B cell (primary cell): ENCODE measurements around the gene LDB3. TPM values are rescaled to one million over a fixed set of nuclear protein-coding genes. Genes with fewer than 3 reads are reported as not detected.

ENCODE experiments used
- ATAC-seq: fragments of 200-7000 bp; cut with Tn5 transposase; one replicate; pipeline ENCODE4 v1.10.0; 2021; ENCODE audit warnings: low read depth, mild to moderate bottlenecking, moderate number of reproducible peaks, moderate library complexity
- CTCF ChIA-PET: fragments of 350-600 bp; sonication (Branson Sonifier 250); formaldehyde crosslinking; loops from one replicate; lab custom pipeline; 2021; ENCODE audit warnings: antibody characterized with exemption, inconsistent platforms; lab: Charles Lee
- POLR2A ChIA-PET: fragments of 350-600 bp; sonication (Branson Sonifier 250); formaldehyde crosslinking; loops from one replicate; lab custom pipeline; 2021; ENCODE audit warnings: antibody characterized with exemption; lab: Charles Lee
- DNase-seq: peaks from one replicate; pipeline ENCODE4 v3.0.0; 2013
- H2AFZ ChIP-seq: 2 replicates; pipeline ENCODE4 v1.6.1; 2012; ENCODE audit warnings: mild to moderate bottlenecking, low read depth, low read length; ENCODE audit not compliant: insufficient read depth, poor library complexity, severe bottlenecking
- H3K27ac ChIP-seq, 2 donors: 1 replicate in 1 of 2; 2 replicates in 1 of 2; pipeline ENCODE4 v1.5.1; 2012 to 2013; ENCODE audit warnings: low read length in 2 of 2, mild to moderate bottlenecking in 2 of 2, moderate library complexity in 1 of 2
- H3K27me3 ChIP-seq, 4 experiments: fragments of 200-600 bp in 1 of 4; sonication (generic) in 1 of 4; replicated peaks in 1 of 4; 1 replicate in 2 of 4; 2 replicates in 2 of 4; pipeline versions ENCODE4 v1.6.1 to v1.7.0; 2013 to 2016; ENCODE audit warnings: low read length in 3 of 4, mild to moderate bottlenecking in 2 of 4, mixed read lengths in 1 of 4, moderate library complexity in 1 of 4; ENCODE audit not compliant: insufficient read depth in 4 of 4, control insufficient read depth in 3 of 4; ENCODE audit errors: control extremely low read depth in 1 of 4
- H3K36me3 ChIP-seq, 2 experiments: replicated peaks in 1 of 2; 1 replicate in 1 of 2; 2 replicates in 1 of 2; pipeline versions ENCODE4 v1.6.1 to v1.7.1; 2013; ENCODE audit warnings: low read length in 1 of 2; ENCODE audit not compliant: insufficient read depth in 2 of 2, control insufficient read depth in 1 of 2; ENCODE audit errors: control extremely low read depth in 1 of 2, extremely low read depth in 1 of 2
- H3K4me1 ChIP-seq, 2 donors: fragments of 200-600 bp in 1 of 2; sonication (generic) in 1 of 2; 1 replicate in 1 of 2; 2 replicates in 1 of 2; pipeline versions ENCODE4 v1.5.1 to v1.6.1; 2013 to 2017; ENCODE audit warnings: low read length in 2 of 2; ENCODE audit not compliant: control insufficient read depth in 2 of 2, insufficient read depth in 2 of 2
- H3K4me2 ChIP-seq: replicated peaks from 2 replicates; pipeline ENCODE3; 2012; ENCODE audit warnings: mild to moderate bottlenecking, low read depth, low read length; ENCODE audit not compliant: poor library complexity, severe bottlenecking
- H3K4me3 ChIP-seq, 5 experiments: fragments of 200-600 bp in 1 of 5; sonication (generic) in 1 of 5; 1 replicate in 3 of 5; 2 replicates in 2 of 5; pipeline versions ENCODE4 v1.5.1 to v1.7.0; 2011 to 2016; ENCODE audit warnings: low read length in 4 of 5, mild to moderate bottlenecking in 4 of 5, low read depth in 2 of 5, control low read depth in 1 of 5, moderate library complexity in 1 of 5; ENCODE audit not compliant: insufficient read depth in 1 of 5; ENCODE audit errors: control extremely low read depth in 1 of 5, extremely low read depth in 1 of 5
- H3K79me2 ChIP-seq: fragments of 200-600 bp; sonication (generic); one replicate; pipeline ENCODE4 v1.6.0; 2016; ENCODE audit warnings: low read length; ENCODE audit not compliant: control insufficient read depth, insufficient read depth
- H3K9ac ChIP-seq: fragments of 200-600 bp; sonication (generic); 2 replicates; pipeline ENCODE4 v1.6.1; 2017; ENCODE audit warnings: mild to moderate bottlenecking, low read length, moderate library complexity
- H3K9me3 ChIP-seq, 3 donors: one replicate each; pipeline versions ENCODE4 v1.6.1 to v1.7.1; 2013; ENCODE audit warnings: low read length in 2 of 3; ENCODE audit not compliant: control insufficient read depth in 2 of 3, insufficient read depth in 1 of 3; ENCODE audit errors: control extremely low read depth in 1 of 3
- H4K20me1 ChIP-seq: 2 replicates; pipeline ENCODE4 v1.6.0; 2012; ENCODE audit warnings: mild to moderate bottlenecking, low read length; ENCODE audit not compliant: insufficient read depth, control insufficient read depth, poor library complexity, severe bottlenecking
- H3K27ac Mint-ChIP-seq: one replicate; pipeline ENCODE4 v1.8.0; 2021; ENCODE audit warnings: mixed read lengths
- H3K27me3 Mint-ChIP-seq: one replicate; pipeline ENCODE4 v1.8.0; 2021; ENCODE audit warnings: mixed read lengths
- H3K4me1 Mint-ChIP-seq: one replicate; pipeline ENCODE4 v1.8.0; 2021; ENCODE audit warnings: mixed read lengths
- H3K4me3 Mint-ChIP-seq: one replicate; pipeline ENCODE4 v1.8.0; 2021; ENCODE audit warnings: mixed read lengths
- H3K9me3 Mint-ChIP-seq: one replicate; pipeline ENCODE4 v1.8.0; 2022; ENCODE audit warnings: mixed read lengths; ENCODE audit not compliant: insufficient read depth
- EZH2 ChIP-seq: IDR thresholded peaks from 2 replicates; pipeline ENCODE4 v1.6.1; 2012; ENCODE audit warnings: borderline replicate concordance, low read depth, mild to moderate bottlenecking, moderate library complexity, low read length; ENCODE audit not compliant: insufficient read depth, poor library complexity, severe bottlenecking
- WGBS: methylation state at CpG from one replicate; pipeline ENCODE4 v1.1.5; 2013; ENCODE audit warnings: missing lambda C conversion rate; ENCODE audit not compliant: insufficient coverage; 5-methylcytosine and 5-hydroxymethylcytosine counted together
- intact Hi-C: fragments of 100-400 bp; cut with micrococcal nuclease; formaldehyde crosslinking; loops from one replicate; pipeline ENCODE4 v1.10.0; 2022
- polyA plus RNA-seq: library from polyadenylated mRNA; depleted of rRNA; stranded (reverse); fragments of >200 nt; gene quantifications from 2 replicates; pipeline ENCODE4 v1.2.3, GENCODE V29; 2012
- total RNA-seq, 2 donors: library from RNA; stranded (reverse); fragments of 120-200 nt in 1 of 2; gene quantifications; 1 replicate in 1 of 2; 2 replicates in 1 of 2; pipeline versions ENCODE4 v1.2.3 to v1.2.4, GENCODE V29; 2013 to 2022
- TF ChIP-seq, protein P1 (sequence below): fragments of 200-600 bp; IDR thresholded peaks from one replicate; pipeline ENCODE4 v1.8.0; 2022; ENCODE audit warnings: antibody characterized with exemption, mild to moderate bottlenecking

Gene LDB3
- total and polyA plus RNA-seq, 2 donors (not counting 1 experiment from before 2014, with no cell fraction given), result 0.01 to 0.07 TPM

DNA sequence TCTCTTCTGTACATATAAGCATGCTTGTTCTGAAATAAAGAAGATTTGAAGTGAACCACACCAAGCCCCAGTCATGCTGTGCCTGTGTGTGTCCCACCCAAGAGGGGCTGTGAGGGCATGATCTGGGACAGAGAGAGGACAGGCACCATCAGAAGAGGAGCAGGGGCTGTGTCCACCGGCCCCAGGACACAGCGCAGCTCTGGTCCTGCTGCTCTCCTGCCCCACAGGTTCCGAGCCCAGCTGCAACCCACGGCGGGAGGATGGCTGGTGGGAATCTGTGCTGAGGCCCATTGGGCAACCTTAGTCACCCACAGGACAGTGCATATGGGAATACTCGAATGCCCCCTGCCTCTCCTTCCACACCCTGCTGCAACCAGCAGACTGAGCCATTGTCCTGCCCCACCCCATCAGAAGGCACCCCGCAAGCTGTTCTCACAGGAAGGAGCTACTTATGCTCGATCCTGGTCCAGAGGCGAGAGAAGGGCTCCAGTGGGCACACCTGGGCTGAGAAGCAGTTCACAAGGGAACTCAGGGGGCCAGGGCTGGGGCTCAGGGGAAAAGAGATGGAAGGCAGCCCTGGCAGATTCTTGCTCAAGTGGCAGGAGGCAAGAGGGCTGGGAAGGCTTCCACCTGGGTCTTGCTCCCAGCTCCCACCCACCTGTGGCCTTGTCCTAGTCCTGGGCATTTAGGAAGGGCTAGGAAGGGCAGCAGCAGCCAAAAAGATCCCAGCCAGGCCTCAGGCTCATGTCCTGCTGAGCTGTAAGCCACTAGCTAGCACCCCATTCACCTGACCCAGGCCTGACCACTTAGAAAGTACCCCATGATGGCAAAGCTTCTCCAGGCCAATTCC lies 31.9 kb downstream of the LDB3 start:
- CTCF ChIA-PET, result interaction anchor here (1.8 kb wide), 1 partner anchor 10 kb away, joined by 4 read pairs; no protein-coding TSS in a partner anchor
- H3K36me3 ChIP-seq, result no peaks in the 10 kb centered on the region
- no peaks in the 10 kb centered on the region for H3K79me2 ChIP-seq
- no peaks in the 10 kb centered on the region for H3K9me3 ChIP-seq
- intact Hi-C loops, result no loop called here
- Mint-ChIP-seq H3K27me3 (no peaks in the 10 kb centered on the region), H3K4me3 (no peak overlapping the region), H3K4me1 (no peaks in the 10 kb centered on the region), H3K9me3 (no peaks in the 10 kb centered on the region), H3K27ac (no peak overlapping the region)
- H3K27ac ChIP-seq, result no peak overlapping the region
- H3K4me1 ChIP-seq, result no peaks in the 10 kb centered on the region
- no peak overlapping the region for H3K4me3 ChIP-seq
- ATAC-seq (no peak), DNase-seq (no peak)
- no peaks in the 10 kb centered on the region for H4K20me1 ChIP-seq
- H3K9ac ChIP-seq, result no peak overlapping the region
- POLR2A ChIA-PET, result no interaction called here
- no peak overlapping the region for H2AFZ ChIP-seq
- peaks cover 0 to 4% (median 0%) of the 10 kb centered on the region in 4 experiments for H3K27me3 ChIP-seq
- no peak overlapping the region for H3K4me2 ChIP-seq
- TF ChIP-seq, protein P1, sequence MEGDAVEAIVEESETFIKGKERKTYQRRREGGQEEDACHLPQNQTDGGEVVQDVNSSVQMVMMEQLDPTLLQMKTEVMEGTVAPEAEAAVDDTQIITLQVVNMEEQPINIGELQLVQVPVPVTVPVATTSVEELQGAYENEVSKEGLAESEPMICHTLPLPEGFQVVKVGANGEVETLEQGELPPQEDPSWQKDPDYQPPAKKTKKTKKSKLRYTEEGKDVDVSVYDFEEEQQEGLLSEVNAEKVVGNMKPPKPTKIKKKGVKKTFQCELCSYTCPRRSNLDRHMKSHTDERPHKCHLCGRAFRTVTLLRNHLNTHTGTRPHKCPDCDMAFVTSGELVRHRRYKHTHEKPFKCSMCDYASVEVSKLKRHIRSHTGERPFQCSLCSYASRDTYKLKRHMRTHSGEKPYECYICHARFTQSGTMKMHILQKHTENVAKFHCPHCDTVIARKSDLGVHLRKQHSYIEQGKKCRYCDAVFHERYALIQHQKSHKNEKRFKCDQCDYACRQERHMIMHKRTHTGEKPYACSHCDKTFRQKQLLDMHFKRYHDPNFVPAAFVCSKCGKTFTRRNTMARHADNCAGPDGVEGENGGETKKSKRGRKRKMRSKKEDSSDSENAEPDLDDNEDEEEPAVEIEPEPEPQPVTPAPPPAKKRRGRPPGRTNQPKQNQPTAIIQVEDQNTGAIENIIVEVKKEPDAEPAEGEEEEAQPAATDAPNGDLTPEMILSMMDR, result no peak
- no peak for TF ChIP-seq EZH2
- 95% methylated on average over 9 of the region's 9 CpGs for WGBS
